Middle frontal gyrus (tissue), 1 donor: ENCODE results near the gene TRAF3IP1.
"Not testable (repeated sequence)": the region's sequence is repeated elsewhere in the genome, so short reads cannot be mapped to it uniquely, and the experiment has no call there.

ENCODE experiments used
- DNase-seq: peaks from one replicate; pipeline ENCODE4 v3.0.0-alpha.2; 2015; ENCODE audit warnings: low spot score; ENCODE audit errors: extremely low spot score

Gene TRAF3IP1

GRCh38 chr2:238405217-238405555 is 84.9 kb downstream of the TRAF3IP1 start:
- DNase-seq = not testable (repeated sequence)

DNA sequence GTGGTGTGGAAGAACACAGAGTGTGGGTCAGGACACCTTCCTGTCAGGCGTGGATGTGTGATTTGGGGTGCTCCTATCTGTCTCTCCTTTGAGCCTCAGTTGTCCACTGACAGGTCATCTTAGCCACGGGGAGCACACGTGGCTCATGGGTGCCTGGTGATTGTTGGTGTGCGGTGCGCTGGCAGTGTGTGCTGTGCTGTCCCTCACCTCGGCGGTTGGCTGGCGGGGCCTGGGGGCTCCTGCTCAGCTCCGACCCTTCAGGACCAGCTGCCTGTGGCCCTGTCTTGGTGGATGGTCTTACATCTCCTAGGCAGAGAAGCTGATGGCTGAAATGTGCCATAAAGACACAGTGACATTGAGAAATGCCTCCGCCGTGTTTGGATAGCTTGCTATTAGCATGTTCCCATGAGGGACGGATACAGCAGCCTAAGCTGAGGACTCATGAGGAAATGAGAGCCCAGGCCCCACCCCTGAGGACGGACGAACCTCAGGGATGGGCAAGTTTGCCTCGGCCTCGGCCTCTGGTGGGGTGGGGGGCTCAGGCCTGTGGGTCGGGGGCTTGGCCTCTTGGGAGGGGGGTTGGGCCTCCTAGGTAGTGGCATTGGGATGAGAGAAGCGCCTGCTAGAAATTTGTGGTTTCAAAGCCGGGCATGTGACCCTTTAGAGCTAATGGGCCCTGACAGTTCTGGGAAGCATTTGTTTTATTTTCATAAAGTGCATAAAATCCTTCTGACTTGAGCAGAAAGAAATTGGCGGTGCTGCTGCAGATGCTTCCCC is 86.1 kb downstream of the TRAF3IP1 start:
- no peak for DNase-seq

- no peak for DNase-seq
Observed at GRCh38 chr2:238406998-238407285, 86.6 kb downstream of the TRAF3IP1 start.

DNA sequence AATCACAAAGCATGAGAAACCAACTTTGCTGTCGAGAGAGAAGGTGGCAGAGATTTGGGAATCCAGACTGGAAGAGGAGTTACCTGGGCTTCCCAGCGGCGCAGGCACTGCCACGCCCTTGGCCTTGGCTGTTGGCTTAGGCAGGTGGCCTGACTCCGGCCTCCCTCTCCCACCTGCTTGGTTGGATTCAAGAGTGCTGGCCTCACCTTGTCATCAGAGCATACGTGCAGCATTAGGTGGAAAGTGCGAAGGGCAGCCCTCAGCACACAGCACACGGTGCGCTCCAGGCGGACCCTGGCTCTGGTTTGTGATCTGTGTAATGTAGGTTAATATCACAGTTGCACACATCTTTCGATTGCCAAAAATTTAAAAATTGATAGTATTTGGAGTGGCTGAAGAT is 87.2 kb downstream of the TRAF3IP1 start:
- DNase-seq = no peak

DNA sequence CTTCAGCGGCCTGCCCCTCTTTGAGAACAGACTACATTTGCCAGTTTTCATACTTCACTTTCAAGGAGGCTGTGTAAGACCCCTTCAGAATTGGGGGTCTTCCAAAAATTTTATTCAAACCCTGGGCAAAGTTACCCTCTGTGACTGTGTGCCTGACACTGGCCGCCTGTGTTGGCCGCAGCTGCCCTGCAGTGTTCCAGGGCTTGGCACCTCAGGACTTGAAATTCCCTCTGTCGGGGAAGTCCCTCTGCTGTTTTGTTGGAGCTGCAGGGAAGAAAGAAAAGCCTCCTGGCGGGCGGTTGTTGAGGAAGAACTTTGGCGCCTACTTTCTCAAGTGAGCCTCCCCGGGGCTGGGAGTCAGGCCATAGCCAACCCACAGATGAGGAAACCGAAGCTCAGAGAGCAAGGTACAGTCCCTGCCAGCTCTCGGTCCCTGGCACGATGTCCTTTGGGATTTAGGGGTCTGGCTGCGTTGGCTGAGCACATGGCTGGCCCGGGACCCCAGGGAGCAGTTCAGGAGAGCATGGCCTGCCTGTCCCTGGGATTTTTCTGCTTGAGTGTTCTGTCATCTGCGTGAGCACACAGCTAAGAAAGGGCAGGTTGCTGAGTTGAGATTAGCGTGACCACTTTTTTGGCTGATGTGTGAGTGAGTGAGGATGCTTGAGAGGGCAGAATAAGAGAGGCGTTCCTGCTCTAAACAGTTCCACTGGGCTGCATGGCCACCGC is 88.5 kb downstream of the TRAF3IP1 start:
- no peak for DNase-seq

GRCh38 chr2:238409341-238410199 is 89.3 kb downstream of the TRAF3IP1 start:
- DNase-seq = no peak

- DNase-seq = no peak
Observed at GRCh38 chr2:238412067-238412767, 91.9 kb downstream of the TRAF3IP1 start.

- no peak for DNase-seq
Observed at GRCh38 chr2:238413368-238413767, 93.0 kb downstream of the TRAF3IP1 start.

DNA sequence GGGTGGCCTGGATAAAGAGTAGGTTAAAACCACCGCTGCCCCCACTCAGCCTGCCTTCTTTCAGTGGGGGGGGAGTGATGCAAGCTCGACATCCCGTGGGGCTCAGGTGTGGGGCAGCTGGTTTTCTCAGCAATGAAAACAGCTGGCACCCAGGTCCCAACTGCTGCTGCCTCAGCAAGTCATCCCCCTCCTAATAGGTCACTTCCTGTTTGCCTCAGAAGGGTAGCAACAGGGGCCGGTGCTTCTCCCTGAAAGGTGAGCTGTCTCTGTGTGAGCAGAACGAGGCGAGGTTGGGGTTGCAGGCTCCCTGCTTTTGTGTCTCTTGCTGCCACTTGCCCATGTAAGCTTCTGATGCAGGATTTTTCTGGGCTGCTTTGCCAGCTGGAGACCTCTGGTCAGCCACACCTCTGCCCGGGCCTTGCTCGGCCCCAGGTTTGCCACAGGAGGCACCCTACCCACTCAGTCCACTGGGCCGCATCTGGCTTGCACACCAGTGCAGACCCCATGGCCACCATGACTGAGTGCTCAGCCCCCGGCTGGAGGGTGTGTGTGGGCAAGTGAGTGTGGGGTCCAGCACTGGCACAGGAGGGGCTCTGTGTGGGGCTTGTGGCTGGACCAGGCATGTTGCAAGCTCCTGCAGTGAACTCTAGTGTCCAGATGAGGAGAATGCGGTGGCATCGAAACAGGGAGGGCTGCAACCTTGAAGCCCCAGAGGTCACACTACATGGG is 94.9 kb downstream of the TRAF3IP1 start:
- no peak for DNase-seq

GRCh38 chr2:238415893-238416292 is 95.6 kb downstream of the TRAF3IP1 start:
- DNase-seq = no peak

DNA sequence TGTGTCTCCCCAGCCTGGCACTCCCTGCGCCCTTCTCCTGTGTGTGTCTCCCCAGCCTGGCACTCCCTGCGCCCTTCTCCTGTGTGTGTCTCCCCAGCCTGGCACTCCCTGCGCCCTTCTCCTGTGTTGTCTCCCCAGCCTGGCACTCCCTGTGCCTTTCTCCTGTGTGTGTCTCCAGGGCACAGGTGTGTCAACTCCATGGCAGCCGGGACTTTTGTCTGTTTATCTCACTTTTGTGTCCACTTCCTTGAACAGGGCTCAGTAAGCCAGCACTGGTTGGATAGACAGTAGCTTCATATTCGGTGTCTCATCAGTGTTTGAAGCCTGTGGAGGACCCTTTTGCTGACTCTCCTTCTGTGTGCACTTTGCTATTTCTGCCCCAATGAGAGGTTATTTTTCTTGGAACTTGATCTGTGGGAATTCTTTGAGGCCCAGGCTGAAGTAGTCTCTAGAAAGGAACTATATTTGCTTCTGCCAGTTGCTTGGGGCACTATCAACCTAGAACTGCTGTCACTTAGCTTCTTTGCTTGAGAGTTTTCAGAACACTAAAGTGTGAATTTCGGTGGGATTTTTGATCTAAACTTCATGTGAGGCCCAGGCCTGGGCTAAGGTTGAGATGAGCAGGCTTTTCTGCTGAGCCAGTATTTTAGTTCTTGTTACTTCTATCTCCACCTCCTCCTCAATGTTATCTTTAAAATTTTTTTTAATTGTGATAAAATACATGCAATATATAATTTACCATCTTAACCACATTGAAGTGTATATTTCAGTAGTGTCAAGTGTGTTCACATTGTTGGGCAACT is 98.1 kb downstream of the TRAF3IP1 start:
- DNase-seq = no peak

DNA sequence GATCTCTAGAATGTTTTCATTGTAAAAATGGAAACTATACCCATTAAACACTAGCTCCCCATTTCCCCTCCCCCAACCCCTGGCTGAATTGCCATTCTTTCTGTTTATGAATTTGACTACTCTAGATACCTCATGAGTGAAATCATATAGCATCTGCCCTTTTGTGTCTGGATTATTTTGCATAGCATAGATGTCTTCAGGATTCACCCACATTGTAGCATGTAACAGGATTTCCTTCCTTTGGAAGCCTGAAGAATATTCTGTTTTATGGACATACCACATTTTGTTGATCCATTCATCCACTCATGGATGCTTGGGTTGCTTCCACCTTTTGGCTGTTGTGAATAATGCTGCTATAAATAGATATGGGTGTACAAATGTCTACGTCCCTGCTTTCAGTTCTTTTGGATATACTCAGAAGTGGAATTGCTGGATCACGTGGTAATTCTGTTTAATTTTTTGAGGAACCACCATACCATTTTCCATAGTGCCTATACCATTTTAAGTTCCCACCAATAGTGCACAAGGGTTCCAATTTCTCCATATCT is 98.8 kb downstream of the TRAF3IP1 start:
- no peak for DNase-seq

- no peak for DNase-seq
Observed at GRCh38 chr2:238420442-238420841, 100.1 kb downstream of the TRAF3IP1 start.

DNA sequence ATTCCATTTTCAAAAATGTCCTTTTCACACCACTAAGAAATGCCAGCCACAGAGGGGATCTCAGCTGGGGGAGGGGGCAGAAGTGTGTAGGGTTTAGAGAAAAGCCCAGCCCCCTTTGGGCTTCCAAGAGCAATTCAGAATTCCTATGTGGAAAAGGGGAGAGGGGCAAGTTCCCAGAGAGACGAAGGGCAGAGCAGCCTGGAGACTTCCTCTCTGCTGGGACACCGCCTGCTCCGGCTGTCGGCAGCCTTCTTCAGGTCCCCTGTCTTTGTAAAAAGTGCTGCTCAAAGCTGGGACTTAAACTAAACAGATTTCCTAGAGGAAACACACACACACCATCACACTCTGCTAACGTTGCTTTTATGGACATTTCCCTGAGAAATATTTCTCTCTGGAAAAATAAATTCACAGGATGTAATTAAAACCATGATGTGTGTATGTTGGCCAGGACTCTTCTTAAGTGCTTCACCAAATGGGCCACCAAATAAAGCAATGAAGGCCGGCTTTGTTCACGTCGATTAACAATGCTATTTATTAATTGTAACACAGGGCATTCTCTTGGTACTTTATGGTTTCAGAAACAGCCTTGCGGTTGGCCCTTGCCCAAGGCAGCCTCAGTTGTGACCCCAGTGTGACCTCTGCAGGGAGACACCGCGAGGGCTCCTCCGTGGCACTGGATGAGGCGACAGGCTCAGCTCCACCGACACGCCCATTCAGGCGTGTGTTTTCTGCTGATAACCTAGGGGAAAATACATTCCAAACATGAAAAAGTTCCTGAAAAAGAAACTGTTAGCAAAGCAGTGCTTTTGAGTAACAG is 100.8 kb downstream of the TRAF3IP1 start:
- DNase-seq = no peak

DNA sequence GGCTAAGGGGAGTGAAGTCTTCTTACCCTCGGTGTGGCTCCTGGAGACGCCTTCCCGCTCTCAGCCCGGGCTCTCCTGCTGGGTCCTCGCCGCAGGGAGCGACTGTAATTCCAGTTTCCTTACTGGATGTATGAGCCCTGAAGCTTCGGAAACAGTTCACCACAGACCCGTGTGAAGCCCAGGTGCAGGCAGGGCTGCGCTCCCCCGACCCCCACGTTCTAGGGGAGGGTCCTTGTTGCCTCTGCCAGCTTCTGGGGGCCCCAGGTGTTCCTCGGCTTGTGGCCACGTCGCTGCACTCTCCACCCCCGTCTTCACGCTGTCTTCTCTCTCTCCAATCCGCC is 101.3 kb downstream of the TRAF3IP1 start:
- DNase-seq = no peak

- no peak for DNase-seq
Observed at GRCh38 chr2:238422285-238422684, 102.0 kb downstream of the TRAF3IP1 start.

DNA sequence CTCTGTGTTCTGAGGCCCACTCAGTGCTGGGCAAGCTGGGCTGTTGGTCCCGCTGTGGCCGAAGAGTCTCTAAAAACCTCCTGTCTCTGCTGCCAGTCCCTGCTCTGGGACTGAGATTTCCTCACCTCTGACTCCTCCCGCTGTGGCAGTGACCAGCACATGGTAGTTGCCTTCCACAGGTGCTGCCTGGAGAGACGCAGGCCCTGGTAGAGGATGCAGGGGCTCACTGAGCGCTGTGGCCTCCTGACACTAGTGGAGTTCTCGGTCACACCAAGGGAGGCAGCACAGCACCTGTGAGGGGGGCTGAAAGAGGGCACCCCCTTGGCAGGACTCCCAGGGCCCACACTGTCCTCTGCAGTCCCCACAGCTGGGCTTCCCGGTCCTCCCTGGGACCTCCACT is 102.6 kb downstream of the TRAF3IP1 start:
- DNase-seq = no peak

DNA sequence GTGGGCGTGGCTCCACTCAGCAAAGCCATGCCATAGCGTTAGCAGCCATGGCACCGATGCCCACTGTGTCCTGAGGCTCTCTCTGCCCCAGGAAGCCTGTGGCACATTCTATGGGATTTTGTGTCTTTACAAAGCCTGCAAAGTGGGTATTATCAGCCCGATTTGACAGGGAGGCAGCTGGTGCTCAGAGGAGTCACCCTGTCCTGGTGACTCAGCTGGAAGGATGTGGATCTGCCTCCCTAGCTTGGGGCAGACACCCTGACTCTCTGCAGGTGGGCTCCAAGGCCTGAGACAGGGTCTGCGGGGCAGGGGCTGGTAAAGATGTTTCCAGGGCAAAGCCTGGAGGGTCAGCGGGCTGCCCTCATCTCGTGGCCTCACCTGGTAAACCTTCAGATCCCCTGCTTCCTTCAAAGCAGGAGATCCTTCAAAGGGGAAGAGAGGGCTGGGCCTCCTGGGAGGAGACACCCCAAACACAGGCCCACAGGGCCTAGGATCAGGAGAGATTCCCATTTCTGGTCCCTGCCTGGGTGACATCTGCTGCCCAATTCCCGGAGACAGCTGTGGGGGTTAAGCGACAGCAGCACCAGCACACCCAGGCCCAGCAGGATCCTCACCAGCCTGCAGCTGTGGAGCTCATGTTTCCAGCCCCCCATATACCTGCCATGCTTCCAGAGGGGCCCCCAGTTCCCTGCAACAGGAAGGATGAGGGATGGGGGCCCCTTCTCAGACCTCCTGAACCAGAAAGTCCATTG is 103.4 kb downstream of the TRAF3IP1 start:
- DNase-seq = no peak
